ENCODE data around the gene AQP1.

The AQP1 gene

DNA sequence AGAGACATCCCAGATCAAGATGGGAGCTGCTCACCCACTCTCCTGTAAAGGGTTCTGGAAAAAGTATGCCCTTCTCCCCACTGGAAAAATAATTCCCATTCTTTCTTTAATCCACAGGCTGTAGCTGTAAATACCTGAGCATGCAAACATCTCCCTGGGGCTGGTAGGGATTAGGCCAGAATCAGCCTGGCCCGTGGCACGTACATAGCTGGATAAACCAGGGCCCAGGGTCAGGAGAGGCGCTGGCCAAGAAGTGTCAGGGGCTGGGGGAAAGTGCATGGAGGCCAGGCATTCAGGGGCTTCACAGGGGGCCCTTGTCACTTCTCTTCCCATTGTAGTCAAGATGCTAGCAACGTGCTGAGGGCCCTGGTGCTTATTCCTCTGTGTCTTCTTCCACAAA is 30.7 kb upstream of the AQP1 start:
- no peak overlapping the region for H3K9ac ChIP-seq (ENCODE audit: low read length in 5 of 5)
- no peak overlapping the region for H3K4me3 ChIP-seq (ENCODE audit: low read depth in 1 of 5, low read length in 5 of 5)

DNA sequence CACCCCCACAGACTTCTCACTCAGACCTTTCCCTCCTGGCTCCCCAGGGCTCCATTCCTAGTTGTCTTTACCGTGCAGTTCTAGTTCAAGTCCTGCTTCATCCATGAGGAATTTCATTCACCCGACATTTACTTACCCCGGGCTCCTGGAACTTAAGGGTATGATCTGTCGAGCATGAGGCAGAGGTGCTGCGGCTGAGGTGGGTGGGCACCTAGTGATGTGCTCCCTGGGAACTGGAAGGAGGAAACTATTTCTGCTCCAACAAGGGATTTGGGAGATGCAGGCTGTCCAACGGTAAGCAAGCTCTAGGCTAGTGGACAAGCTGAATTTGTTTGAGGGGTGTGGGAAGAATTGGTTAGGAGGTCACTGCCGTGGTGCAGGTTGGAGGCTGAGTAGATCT is 30.2 kb upstream of the AQP1 start:
- peaks cover 0 to 2% (median 0%) of the 10 kb centered on the region in 5 donors for H3K36me3 ChIP-seq (ENCODE audit: control insufficient read depth in 5 of 5, insufficient read depth in 5 of 5, low read length in 5 of 5)
- H3K4me1 ChIP-seq (ENCODE audit: control insufficient read depth in 5 of 5, insufficient read depth in 5 of 5, low read length in 5 of 5): peaks cover 9 to 34% (median 18%) of the 10 kb centered on the region in 5 donors
- peak overlapping the region in 1 of 5 donors; percentile 19 for H3K9ac ChIP-seq (ENCODE audit: low read length in 5 of 5)
- H3K9me3 ChIP-seq (ENCODE audit: control insufficient read depth in 5 of 5, low read length in 5 of 5): no peaks in the 10 kb centered on the region
- H3K27me3 ChIP-seq (ENCODE audit: control insufficient read depth in 5 of 5, insufficient read depth in 4 of 5, low read length in 5 of 5): no peaks in the 10 kb centered on the region
- H3K4me3 ChIP-seq (ENCODE audit: low read depth in 1 of 5, low read length in 5 of 5): no peak overlapping the region
- H3K27ac ChIP-seq (ENCODE audit: low read depth, low read length): no peak overlapping the region

More for the DNA sequence above, 30.7 kb upstream of the AQP1 start:
- Histone ChIP-seq H3K27me3 (ENCODE audit: control insufficient read depth in 5 of 5, insufficient read depth in 4 of 5, low read length in 5 of 5) (no peaks in the 10 kb centered on the region), H3K27ac (ENCODE audit: low read depth, low read length) (no peak overlapping the region), H3K9me3 (ENCODE audit: control insufficient read depth in 5 of 5, low read length in 5 of 5) (no peaks in the 10 kb centered on the region), H3K36me3 (ENCODE audit: control insufficient read depth in 5 of 5, insufficient read depth in 5 of 5, low read length in 5 of 5) (peaks cover 0 to 4% (median 2%) of the 10 kb centered on the region in 5 donors), H3K4me1 (ENCODE audit: control insufficient read depth in 5 of 5, insufficient read depth in 5 of 5, low read length in 5 of 5) (peaks cover 5 to 29% (median 13%) of the 10 kb centered on the region in 5 donors)

DNA sequence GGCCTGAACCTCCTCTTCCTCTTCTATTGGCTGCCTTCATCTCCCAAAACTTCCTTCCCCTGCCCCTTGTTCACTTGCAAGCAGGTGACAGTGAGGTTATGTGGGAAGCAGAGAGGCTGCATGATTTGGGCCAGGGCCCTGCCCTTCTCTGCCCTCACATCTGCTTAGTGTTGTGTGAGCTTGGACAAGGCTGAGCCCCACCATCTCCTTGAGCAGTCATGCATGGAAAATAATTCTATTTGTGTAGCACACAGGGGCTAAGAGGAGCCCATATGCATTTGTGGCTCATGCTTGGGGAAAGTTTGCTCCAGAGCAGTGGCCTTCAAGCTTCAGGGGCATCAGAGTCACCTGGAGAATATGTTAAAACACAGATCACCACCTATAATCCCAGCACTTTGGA is 26.8 kb upstream of the AQP1 start:
- Histone ChIP-seq H3K27me3 (ENCODE audit: control insufficient read depth in 5 of 5, insufficient read depth in 4 of 5, low read length in 5 of 5) (no peaks in the 10 kb centered on the region), H3K9ac (ENCODE audit: low read length in 5 of 5) (no peak overlapping the region), H3K4me1 (ENCODE audit: control insufficient read depth in 5 of 5, insufficient read depth in 5 of 5, low read length in 5 of 5) (peaks cover 8 to 45% (median 41%) of the 10 kb centered on the region in 5 donors), H3K4me3 (ENCODE audit: low read depth in 1 of 5, low read length in 5 of 5) (no peak overlapping the region), H3K36me3 (ENCODE audit: control insufficient read depth in 5 of 5, insufficient read depth in 5 of 5, low read length in 5 of 5) (peaks cover 0 to 2% (median 0%) of the 10 kb centered on the region in 5 donors), H3K27ac (ENCODE audit: low read depth, low read length) (no peak overlapping the region), H3K9me3 (ENCODE audit: control insufficient read depth in 5 of 5, low read length in 5 of 5) (no peaks in the 10 kb centered on the region)

DNA sequence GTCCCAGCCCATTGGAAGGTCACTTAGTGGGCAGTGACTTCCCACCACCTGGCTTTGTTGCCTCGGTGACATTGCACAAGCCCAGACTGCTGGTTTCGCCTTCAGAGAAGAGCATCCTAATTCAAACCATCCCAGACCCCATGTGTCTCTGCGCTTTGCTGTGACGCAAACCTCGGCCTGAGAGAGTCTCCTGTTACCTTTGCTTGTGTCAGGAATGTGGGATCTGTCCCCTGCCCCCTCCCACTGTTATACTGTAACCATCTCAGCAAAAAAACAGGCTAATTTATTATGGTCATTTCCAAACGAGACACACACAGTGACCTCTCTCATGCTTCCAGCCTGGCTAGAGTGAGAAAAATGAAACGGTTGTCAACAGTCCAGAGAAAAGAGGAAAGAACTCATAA is 25.0 kb upstream of the AQP1 start:
- Histone ChIP-seq H3K36me3 (ENCODE audit: control insufficient read depth in 5 of 5, insufficient read depth in 5 of 5, low read length in 5 of 5) (peaks cover 0 to 2% (median 0%) of the 10 kb centered on the region in 5 donors), H3K9me3 (ENCODE audit: control insufficient read depth in 5 of 5, low read length in 5 of 5) (peaks cover 0 to 4% (median 0%) of the 10 kb centered on the region in 5 donors), H3K9ac (ENCODE audit: low read length in 5 of 5) (no peak overlapping the region), H3K27ac (ENCODE audit: low read depth, low read length) (peak overlapping the region; percentile 13), H3K4me1 (ENCODE audit: control insufficient read depth in 5 of 5, insufficient read depth in 5 of 5, low read length in 5 of 5) (peaks cover 8 to 42% (median 29%) of the 10 kb centered on the region in 5 donors), H3K27me3 (ENCODE audit: control insufficient read depth in 5 of 5, insufficient read depth in 4 of 5, low read length in 5 of 5) (no peaks in the 10 kb centered on the region), H3K4me3 (ENCODE audit: low read depth in 1 of 5, low read length in 5 of 5) (no peak overlapping the region)

DNA sequence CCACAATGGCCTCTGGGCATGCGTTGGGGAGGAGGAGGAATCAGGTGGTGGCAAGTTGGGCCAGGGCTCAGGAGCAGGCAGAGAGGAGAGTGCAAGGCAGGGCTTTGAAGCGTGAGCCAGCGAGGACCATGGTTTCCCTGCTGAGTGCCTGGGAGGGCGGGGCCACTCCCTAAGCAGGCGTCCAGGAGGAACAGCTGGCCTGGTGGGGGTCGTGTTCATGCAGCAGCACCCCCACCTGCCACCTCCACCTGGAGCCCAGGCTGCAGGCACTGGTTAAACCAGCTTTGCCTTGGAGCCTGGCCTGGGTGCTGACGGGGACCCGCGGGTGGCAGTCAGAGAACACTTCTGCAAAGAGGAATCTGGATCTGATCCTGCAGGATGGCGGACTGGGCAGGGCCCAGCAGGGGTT is 24.2 kb upstream of the AQP1 start:
- H3K4me1 ChIP-seq (ENCODE audit: control insufficient read depth in 5 of 5, insufficient read depth in 5 of 5, low read length in 5 of 5): peaks cover 8 to 47% (median 29%) of the 10 kb centered on the region in 5 donors
- H3K9ac ChIP-seq (ENCODE audit: low read length in 5 of 5): no peak overlapping the region
- H3K27ac ChIP-seq (ENCODE audit: low read depth, low read length): no peak overlapping the region
- no peaks in the 10 kb centered on the region for H3K27me3 ChIP-seq (ENCODE audit: control insufficient read depth in 5 of 5, insufficient read depth in 4 of 5, low read length in 5 of 5)
- H3K36me3 ChIP-seq (ENCODE audit: control insufficient read depth in 5 of 5, insufficient read depth in 5 of 5, low read length in 5 of 5): peaks cover 0 to 3% (median 0%) of the 10 kb centered on the region in 5 donors
- peaks cover 0 to 4% (median 0%) of the 10 kb centered on the region in 5 donors for H3K9me3 ChIP-seq (ENCODE audit: control insufficient read depth in 5 of 5, low read length in 5 of 5)
- no peak overlapping the region for H3K4me3 ChIP-seq (ENCODE audit: low read depth in 1 of 5, low read length in 5 of 5)

DNA sequence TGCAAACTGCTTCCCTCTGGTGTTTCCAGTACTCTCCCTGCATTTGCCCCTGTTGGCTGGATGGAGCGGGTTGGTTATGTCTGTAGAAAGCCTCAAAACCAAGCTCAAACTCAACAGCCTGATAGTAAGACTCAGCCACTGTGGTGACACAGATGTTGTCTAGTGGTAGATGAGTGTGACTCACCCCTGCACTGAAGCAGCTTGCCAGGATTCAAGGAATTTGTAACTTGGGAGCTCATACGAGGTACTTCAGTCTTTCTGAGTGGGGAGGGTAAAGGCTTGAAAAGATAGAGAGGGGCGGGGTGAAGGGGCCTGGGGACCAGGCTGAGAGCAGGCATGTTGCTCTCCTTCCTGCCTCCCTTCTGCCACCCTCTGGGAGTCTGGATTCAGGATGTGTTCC is 22.9 kb upstream of the AQP1 start:
- Histone ChIP-seq H3K36me3 (ENCODE audit: control insufficient read depth in 5 of 5, insufficient read depth in 5 of 5, low read length in 5 of 5) (peaks cover 0 to 3% (median 0%) of the 10 kb centered on the region in 5 donors), H3K27me3 (ENCODE audit: control insufficient read depth in 5 of 5, insufficient read depth in 4 of 5, low read length in 5 of 5) (no peaks in the 10 kb centered on the region), H3K4me3 (ENCODE audit: low read depth in 1 of 5, low read length in 5 of 5) (no peak overlapping the region), H3K4me1 (ENCODE audit: control insufficient read depth in 5 of 5, insufficient read depth in 5 of 5, low read length in 5 of 5) (peaks cover 16 to 58% (median 41%) of the 10 kb centered on the region in 5 donors), H3K9ac (ENCODE audit: low read length in 5 of 5) (no peak overlapping the region), H3K9me3 (ENCODE audit: control insufficient read depth in 5 of 5, low read length in 5 of 5) (peaks cover 0 to 4% (median 0%) of the 10 kb centered on the region in 5 donors), H3K27ac (ENCODE audit: low read depth, low read length) (no peak overlapping the region)

DNA sequence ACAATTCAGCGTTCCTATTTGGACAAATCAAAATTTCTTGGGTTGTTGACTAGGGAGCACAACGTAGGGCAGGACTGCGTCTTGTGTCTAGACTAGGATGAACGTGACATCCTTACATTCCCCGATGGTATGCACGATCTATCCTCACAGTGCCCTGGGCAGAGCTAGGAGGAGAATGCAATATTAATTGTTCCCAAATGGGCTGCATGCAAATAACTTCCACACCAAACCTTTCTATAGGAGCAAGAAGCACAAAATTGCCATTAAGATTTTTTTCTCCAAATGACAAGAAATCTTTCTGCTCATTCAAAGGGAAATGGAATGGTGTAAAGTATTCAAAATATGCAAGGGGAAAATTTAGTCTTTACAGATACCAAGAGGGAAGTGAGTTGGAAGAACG is 21.4 kb upstream of the AQP1 start:
- Histone ChIP-seq H3K36me3 (ENCODE audit: control insufficient read depth in 5 of 5, insufficient read depth in 5 of 5, low read length in 5 of 5) (peaks cover 0 to 3% (median 0%) of the 10 kb centered on the region in 5 donors), H3K9ac (ENCODE audit: low read length in 5 of 5) (no peak overlapping the region), H3K27me3 (ENCODE audit: control insufficient read depth in 5 of 5, insufficient read depth in 4 of 5, low read length in 5 of 5) (no peaks in the 10 kb centered on the region), H3K4me1 (ENCODE audit: control insufficient read depth in 5 of 5, insufficient read depth in 5 of 5, low read length in 5 of 5) (peaks cover 19 to 61% (median 51%) of the 10 kb centered on the region in 5 donors), H3K27ac (ENCODE audit: low read depth, low read length) (no peak overlapping the region), H3K4me3 (ENCODE audit: low read depth in 1 of 5, low read length in 5 of 5) (no peak overlapping the region), H3K9me3 (ENCODE audit: control insufficient read depth in 5 of 5, low read length in 5 of 5) (peaks cover 0 to 4% (median 0%) of the 10 kb centered on the region in 5 donors)

DNA sequence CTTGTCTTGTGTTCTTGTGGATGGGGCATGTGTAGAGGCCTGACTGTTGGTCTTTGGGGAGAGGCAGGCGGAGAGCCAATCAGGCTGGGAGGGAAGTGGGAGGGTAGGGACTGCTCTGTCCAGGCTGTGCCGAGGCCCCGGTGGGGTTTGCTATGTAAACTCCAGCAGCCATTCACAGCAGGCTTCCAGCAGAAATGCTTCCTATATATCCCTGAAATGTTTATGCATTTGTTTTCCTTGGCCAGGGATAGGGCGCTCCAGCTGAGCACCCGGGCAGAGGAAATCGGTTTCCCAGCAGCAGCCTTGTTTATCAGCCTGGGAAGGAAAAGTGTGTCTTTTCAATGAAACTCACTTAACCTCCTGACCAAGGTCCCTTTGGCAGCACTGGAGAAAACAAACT is 18.3 kb upstream of the AQP1 start:
- peak overlapping the region in 1 of 5 donors; percentile 26 for H3K4me3 ChIP-seq (ENCODE audit: low read depth in 1 of 5, low read length in 5 of 5)
- peaks cover 0 to 4% (median 0%) of the 10 kb centered on the region in 5 donors for H3K9me3 ChIP-seq (ENCODE audit: control insufficient read depth in 5 of 5, low read length in 5 of 5)
- H3K27ac ChIP-seq (ENCODE audit: low read depth, low read length): peak overlapping the region; percentile 54
- H3K36me3 ChIP-seq (ENCODE audit: control insufficient read depth in 5 of 5, insufficient read depth in 5 of 5, low read length in 5 of 5): peaks cover 0 to 3% (median 0%) of the 10 kb centered on the region in 5 donors
- no peaks in the 10 kb centered on the region for H3K27me3 ChIP-seq (ENCODE audit: control insufficient read depth in 5 of 5, insufficient read depth in 4 of 5, low read length in 5 of 5)
- H3K9ac ChIP-seq (ENCODE audit: low read length in 5 of 5): peak overlapping the region in 1 of 5 donors; percentile 6
- H3K4me1 ChIP-seq (ENCODE audit: control insufficient read depth in 5 of 5, insufficient read depth in 5 of 5, low read length in 5 of 5): peaks cover 15 to 72% (median 60%) of the 10 kb centered on the region in 5 donors

DNA sequence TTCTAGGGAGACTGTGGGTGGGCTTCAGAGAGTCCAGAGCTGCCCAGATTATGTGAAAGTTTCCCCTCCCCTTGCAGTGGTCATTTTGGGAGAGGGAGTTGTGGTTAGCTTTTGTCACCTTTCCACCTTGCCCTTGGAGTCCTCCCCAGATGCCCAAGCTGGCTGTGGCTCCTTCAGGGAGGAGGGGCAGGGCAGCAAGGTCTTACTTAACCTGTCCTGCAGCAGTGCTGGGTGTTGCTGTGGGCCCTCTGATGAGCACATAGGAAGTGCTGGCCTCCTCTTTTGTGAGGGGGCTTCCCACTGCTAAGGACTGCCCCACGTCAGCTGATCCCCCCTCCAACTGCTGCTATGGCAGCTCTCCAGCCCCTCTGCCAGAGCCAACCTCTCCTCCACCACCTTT is 17.6 kb upstream of the AQP1 start:
- H3K4me3 ChIP-seq (ENCODE audit: low read depth in 1 of 5, low read length in 5 of 5): no peak overlapping the region
- peaks cover 0 to 3% (median 0%) of the 10 kb centered on the region in 5 donors for H3K36me3 ChIP-seq (ENCODE audit: control insufficient read depth in 5 of 5, insufficient read depth in 5 of 5, low read length in 5 of 5)
- peak overlapping the region in 1 of 5 donors; percentile 58 for H3K9ac ChIP-seq (ENCODE audit: low read length in 5 of 5)
- H3K4me1 ChIP-seq (ENCODE audit: control insufficient read depth in 5 of 5, insufficient read depth in 5 of 5, low read length in 5 of 5): peaks cover 13 to 72% (median 66%) of the 10 kb centered on the region in 5 donors
- no peaks in the 10 kb centered on the region for H3K27me3 ChIP-seq (ENCODE audit: control insufficient read depth in 5 of 5, insufficient read depth in 4 of 5, low read length in 5 of 5)
- H3K27ac ChIP-seq (ENCODE audit: low read depth, low read length): peak overlapping the region; percentile 54
- H3K9me3 ChIP-seq (ENCODE audit: control insufficient read depth in 5 of 5, low read length in 5 of 5): peaks cover 0 to 4% (median 0%) of the 10 kb centered on the region in 5 donors

DNA sequence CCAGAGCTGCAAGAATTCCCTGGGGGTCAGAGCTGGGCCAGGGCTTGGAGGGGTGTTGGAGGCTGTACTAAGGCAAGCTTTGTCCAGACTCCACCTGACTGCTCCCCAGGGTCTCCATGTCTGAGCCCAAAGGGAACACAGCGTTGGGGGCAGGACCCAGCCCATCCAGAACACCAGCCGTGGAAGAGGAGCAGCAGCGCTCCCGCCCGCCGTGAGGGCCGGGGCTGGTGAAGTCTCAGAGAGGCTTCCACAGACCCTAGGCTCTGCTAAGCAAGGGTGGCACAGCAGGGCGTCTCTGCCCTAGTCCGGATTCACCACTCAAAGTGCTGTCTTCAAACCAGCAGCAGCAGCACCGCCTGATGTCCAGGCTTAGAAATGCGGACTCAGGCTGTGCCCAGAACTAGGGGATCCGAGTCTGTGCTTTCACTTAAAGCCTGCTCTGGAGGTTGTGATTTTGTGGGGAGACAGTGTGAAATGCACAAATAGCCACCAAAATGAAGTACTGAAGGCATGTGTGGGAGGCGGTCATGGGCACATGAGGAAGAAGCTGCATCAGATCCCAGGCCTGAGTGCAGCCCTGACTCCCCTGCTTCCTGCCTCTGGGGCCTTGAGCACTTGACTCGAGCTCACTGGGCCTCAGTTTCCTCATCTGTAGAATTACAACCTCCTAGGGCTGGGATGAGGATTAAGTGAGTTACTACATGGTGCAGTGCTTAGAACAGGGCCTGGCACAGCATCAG is 16.6 kb upstream of the AQP1 start:
- no peak overlapping the region for H3K9ac ChIP-seq (ENCODE audit: low read length in 5 of 5)
- H3K9me3 ChIP-seq (ENCODE audit: control insufficient read depth in 5 of 5, low read length in 5 of 5): peaks cover 0 to 4% (median 0%) of the 10 kb centered on the region in 5 donors
- H3K27ac ChIP-seq (ENCODE audit: low read depth, low read length): peak overlapping the region; percentile 54
- no peak overlapping the region for H3K4me3 ChIP-seq (ENCODE audit: low read depth in 1 of 5, low read length in 5 of 5)
- no peaks in the 10 kb centered on the region for H3K27me3 ChIP-seq (ENCODE audit: control insufficient read depth in 5 of 5, insufficient read depth in 4 of 5, low read length in 5 of 5)
- H3K36me3 ChIP-seq (ENCODE audit: control insufficient read depth in 5 of 5, insufficient read depth in 5 of 5, low read length in 5 of 5): peaks cover 0 to 3% (median 0%) of the 10 kb centered on the region in 5 donors
- H3K4me1 ChIP-seq (ENCODE audit: control insufficient read depth in 5 of 5, insufficient read depth in 5 of 5, low read length in 5 of 5): peaks cover 20 to 80% (median 73%) of the 10 kb centered on the region in 5 donors
